ENCODE results near the gene PSD4.

The PSD4 gene

DNA sequence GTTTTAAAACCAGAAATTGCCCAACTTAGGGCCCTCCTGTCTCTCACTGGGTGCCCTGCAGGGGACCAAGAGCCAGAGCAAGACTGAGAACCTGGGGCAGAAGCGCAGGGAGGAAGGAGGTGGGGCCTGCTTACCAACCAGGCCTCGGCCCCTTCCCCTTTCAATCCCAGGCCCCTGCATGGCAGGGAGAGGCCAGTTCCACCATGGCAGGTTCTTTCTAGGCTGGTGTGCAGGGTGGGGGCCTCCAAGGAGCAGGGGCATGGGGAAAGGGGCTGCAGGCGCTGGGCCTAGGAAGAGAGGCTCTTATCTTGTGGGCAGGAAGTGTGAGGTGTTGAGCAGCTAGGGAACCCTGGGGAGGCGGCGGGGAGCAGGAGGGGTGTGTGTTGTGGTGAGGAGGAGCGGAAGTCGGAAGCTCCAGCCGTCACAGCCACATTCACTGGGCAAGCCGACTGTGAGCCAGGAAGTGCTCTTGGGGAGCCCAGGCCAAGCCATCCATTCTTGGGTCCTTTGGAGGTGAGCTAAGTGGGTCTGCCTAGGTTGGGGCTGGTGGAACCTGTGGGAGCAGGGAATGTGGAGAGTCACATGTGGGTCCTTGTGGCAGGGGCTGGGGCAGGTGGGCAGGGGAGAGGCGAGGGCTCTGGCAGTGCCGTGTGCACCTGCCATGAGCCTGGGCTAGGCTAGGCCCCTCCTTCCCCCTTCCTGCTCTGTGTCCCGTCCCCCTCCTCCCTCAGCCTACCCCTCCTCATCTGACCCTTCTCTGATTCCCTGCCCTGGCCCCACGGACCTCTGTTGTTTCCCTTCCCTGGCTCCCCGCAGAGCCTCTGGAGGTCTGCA lies at the start of gene PSD4:
TSS of gene PSD4 (plus strand) at position 430 of the 834 bp plus-strand sequence. CDS start 8,486 bp downstream, outside the sequence.
- DNase-seq, result no peak

DNA sequence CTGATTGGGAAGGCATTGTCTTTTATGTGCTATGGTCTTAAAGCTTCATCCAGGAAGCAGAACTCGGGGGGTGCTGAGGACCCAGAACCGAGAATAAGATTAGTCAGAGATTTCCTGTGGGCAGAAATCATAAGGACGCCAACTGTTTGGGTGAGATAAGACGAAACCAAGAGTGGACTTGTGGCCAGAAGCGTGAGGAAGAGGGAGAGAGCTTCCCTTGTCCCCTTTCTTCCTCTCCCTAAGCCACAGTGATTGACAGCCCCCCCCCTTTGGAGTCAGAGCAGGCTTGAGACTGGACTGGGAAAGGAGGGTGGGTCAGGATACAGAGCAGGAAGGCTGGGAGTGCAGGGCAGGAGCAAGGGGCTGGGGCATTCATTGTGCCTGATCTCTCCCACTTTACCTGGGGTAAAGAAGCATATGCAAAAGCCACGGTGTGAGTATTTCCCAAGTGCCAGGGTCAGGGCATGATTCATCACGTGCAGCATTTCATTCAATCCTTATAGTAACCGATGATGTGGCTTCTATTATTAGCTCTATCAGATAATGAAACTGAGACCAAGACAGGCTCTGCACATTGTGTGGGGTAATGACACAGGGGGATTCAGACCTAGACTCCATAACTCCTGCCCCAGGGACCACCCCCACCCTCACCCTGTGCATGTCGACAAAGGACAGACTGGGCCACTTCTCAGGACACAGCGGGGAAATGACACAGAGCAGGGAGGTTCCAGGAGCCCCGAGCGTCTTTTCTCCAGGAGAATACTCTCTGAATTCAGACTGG lies 49.4 kb upstream of the PSD4 start:
- DNase-seq, result no peak

DNA sequence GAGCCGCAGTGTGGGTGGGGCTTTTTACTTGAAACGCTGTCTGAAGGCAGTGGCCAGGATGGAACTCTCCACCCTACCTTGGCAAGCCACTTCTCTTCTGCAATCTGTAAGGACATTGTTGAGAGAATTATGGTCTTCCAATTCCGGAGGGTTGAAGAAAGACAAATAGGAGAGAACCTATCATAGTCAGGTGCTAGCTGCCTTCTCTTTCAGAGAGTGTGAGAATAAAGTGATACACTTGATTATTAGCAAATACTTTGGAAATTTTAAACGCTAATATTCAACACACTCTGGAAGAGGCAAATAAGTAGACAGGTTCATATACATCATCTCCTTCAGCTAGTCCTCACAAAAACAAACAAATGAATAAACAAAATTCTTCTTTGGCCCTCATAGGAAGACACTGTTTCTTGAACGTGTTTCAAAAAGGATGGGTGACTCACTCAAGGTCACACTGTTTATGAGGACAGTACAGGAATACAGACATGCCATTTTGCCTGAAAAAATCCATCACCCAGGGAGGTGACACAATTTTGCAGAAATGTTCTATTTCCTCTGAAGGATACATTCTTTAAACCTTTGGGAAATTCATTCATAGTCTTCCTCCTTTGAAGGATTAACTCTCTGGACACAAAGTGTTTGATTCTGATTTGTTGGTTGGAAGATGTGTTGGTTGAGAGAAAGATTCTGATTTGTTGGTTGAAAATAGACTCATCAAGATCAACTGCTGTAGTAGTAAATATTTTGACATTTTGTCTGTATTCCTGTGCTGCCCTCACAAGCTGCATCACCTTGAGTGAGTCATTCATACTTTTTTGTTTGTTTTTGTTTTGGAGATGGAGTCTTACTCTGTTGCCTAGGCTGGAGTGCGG lies 48.6 kb upstream of the PSD4 start:
- no peak for DNase-seq

DNA sequence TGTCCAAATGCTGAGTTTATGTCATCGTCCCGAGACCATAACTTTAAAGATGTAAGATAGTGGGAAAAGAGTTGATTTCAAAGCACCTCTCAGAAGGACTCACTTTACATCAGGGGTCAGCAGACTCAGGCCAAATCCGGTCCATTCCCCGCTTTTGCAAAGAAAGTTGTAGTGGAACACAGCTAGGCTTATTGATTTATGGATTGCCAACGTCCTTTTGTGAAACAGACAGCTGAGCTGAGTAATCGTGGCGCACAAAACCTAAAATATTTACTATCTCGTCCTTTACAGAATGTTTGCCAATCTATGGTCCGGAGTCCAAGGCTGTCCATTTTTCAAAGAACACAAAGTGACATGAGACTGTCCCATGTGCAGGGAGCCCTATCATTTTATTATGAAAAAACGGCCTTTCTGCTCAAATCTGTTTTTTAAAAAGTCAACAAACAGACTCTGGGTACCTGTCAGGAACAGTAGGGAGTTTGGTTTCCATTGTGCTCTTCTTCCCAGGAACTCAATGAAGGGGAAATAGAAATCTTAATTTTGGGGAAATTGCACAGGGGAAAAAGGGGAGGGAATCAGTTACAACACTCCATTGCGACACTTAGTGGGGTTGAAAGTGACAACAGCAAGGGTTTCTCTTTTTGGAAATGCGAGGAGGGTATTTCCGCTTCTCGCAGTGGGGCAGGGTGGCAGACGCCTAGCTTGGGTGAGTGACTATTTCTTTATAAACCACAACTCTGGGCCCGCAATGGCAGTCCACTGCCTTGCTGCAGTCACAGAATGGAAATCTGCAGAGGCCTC lies 46.7 kb upstream of the PSD4 start, which contains the start of gene IL1RN:
TSS of gene IL1RN (plus strand) at position 754 of the 801 bp plus-strand sequence. CDS start at position 781, 27 bp downstream.
- no peak for DNase-seq

DNA sequence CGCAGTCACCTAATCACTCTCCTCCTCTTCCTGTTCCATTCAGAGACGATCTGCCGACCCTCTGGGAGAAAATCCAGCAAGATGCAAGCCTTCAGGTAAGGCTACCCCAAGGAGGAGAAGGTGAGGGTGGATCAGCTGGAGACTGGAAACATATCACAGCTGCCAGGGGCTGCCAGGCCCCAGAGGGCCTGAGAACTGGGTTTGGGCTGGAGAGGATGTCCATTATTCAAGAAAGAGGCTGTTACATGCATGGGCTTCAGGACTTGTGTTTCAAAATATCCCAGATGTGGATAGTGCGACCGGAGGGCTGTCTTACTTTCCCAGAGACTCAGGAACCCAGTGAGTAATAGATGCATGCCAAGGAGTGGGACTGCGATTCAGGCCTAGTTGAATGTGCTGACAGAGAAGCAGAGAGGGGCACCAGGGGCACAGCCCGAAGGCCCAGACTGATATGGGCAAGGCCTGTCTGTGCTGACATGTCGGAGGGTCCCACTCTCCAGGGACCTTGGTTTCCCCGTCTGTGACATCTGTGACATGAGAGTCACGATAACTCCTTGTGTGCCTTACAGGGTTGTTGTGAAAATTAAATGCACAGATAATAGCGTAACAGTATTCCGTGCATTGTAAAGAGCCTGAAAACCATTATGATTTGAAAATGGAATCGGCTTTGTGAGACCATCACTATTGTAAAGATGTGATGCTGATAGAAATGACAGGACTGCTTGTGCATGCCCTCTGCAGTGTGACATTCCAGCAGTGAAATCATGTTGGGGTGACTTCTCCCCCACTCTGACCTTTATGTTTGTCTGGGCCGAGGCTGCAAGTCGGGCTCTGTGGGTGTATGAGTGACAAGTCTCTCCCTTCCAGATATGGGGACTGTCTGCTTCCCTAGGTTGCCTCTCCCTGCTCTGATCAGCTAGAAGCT lies 45.9 kb upstream of the PSD4 start:
- DNase-seq, result no peak

DNA sequence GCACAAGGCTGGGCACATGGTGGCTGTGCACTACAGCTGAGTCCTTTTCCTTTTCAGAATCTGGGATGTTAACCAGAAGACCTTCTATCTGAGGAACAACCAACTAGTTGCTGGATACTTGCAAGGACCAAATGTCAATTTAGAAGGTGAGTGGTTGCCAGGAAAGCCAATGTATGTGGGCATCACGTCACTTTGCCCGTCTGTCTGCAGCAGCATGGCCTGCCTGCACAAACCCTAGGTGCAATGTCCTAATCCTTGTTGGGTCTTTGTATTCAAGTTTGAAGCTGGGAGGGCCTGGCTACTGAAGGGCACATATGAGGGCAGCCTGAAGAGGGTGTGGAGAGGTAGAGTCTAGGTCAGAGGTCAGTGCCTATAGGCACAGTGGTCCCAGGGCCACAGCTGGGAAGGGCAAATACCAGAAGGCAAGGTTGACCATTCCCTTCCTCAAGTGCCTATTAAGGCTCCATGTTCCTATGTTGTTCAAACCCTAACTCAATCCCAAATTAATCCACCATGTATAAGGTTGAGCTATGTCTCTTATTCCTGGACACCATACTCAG lies 44.2 kb upstream of the PSD4 start:
- no peak for DNase-seq

DNA sequence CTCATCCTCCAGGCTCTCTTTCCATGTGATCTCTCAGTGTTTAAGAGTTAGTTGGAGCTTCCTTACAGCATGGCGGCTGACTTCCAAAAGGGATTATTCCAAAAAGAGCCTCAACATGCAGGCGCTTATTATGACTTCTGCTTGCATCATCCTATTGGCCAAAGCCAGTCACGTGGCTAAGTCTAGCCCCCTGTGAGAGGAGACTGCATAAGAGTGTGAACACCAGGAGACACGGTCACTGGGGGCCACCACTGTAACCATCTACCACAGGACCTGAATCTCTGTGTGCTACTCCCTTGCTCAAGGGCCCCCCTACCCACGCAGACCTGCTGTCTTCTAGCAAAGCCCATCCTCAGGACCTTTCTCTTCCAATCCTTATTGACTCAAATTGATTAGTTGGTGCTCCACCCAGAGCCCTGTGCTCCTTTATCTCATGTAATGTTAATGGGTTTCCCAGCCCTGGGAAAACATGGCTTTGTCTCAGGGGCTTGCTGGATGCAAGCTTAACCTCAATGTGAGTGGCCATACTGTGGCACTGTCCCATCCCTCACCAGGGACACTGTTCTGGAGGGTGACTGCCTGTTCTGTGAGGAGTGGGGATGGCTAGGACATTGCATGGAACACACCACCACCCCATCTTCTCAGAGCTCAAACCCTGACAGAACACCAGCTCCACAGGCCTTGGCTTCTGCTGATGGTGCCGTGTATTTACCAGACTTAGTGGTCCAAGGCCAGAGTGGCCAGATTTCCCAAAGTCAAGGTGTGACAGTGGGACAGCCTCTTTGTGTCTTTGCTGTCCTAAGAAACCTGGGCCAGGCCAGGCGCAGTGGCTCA lies 42.2 kb upstream of the PSD4 start:
- DNase-seq, result no peak

DNA sequence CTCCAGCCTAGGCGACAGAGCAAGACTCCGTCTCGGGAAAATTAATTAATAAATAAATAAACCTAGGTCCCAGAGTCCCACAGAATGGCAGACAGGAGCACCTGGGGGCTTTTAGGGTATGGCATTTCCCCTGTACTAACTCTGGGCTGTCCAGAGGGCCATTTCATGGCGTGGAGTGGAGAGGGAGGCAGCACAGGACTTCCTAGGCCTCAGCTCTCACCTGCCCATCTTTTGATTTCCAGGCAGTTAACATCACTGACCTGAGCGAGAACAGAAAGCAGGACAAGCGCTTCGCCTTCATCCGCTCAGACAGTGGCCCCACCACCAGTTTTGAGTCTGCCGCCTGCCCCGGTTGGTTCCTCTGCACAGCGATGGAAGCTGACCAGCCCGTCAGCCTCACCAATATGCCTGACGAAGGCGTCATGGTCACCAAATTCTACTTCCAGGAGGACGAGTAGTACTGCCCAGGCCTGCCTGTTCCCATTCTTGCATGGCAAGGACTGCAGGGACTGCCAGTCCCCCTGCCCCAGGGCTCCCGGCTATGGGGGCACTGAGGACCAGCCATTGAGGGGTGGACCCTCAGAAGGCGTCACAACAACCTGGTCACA lies 41.3 kb upstream of the PSD4 start:
- DNase-seq, result no peak

DNA sequence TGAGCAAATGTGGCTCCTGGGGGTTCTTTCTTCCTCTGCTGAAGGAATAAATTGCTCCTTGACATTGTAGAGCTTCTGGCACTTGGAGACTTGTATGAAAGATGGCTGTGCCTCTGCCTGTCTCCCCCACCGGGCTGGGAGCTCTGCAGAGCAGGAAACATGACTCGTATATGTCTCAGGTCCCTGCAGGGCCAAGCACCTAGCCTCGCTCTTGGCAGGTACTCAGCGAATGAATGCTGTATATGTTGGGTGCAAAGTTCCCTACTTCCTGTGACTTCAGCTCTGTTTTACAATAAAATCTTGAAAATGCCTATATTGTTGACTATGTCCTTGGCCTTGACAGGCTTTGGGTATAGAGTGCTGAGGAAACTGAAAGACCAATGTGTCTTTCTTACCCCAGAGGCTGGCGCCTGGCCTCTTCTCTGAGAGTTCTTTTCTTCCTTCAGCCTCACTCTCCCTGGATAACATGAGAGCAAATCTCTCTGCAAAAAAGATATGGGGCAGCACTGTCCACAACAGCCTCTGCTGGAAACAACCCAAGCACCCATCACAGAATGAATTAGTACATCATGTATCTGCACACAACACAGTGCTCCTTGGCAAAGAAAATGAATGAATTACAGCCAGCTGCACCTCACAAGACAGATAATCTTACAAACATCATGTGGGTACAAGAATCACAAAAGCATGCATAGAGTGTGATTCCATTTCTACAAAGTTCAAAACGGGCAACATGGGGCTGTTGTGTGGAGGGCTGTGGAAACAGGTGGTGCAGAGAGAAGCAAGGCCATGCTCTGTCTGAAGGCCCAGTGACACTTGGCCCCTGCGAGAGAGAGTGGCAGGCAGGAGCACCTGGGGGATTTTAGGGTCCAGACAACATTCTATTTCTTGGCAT lies 39.8 kb upstream of the PSD4 start:
- DNase-seq, result no peak

DNA sequence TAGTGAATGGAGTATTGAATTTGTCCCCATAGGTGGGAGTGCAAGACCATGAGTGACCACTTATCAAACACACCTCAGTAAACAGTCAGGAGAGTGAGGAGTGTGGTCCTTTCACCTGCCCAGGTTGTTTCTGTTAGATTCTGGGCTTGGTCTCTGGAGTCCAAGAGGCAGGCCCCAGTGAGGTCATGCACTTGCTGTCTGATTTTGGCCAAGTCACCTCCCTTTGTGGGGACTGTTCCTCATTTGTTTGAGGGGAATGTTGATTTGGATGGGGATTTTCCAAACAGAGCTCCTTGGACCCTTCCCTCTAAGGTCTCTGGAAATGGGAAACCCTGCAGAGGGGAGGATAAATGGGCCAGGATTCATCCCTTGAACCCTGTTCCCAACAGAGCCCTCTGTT lies 39.1 kb upstream of the PSD4 start:
- DNase-seq, result no peak

DNA sequence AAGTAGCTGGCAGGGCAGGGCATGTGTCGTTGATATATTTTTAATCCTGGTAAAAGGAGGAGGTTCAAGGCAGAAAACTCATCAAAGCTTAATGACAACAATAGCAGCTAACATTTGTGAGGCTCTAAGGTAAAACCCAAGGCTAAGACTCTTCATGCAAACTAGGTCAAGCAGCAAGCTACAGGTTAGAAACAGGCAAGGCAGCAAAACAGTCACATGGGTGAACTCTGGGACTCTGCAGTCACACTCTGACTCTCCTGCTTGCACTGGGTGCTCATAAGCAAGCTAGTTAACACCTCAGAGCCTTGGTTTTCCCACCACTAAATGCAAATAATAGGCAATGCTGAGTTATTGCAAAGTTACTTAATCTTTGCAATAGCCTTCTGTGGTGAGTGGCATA lies 38.5 kb upstream of the PSD4 start:
- DNase-seq, result no peak

DNA sequence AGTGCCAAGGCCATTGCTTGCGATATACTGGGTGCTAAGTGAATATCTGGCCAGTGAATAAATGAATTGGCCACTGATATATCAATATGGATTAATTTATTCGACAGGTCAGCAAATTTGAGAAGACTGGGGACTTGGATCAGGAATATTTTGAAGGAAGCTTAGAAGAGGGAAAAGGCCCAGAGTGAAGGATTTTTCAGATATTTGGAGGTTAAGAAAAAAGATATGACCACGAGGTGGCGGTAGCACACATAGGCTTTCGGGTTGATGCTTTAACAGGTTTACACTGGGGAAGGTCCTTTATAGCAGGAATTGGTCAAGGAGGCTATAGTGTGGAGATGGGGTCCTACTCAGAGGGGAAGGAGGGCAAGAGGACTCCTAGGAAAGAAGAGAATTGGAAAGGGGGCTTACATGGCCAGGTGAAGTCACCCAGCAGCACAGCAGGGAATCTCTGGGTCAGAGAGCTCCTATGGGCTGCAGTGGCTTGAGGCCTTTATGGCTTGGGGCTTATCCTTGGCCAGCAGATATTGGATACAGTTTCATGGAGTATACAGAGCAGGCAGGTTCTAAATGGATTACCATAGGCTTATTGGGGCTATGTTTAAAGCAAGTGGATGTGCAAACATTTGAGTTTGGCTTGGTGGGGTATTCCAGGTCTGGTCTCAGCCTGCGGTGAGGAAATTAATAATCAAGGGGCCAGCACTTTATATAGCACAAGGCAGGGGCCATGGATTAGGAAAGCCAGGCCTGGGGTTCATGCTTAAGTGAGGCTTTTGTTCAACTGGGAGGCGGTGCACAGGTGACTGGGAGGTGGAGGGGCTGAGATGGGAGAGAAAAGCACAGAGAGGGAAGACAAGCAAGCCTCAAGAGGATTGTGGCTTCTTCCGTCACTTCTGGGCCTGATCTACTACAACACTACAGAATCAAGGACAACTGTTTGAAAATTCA lies 36.7 kb upstream of the PSD4 start:
- DNase-seq, result no peak

DNA sequence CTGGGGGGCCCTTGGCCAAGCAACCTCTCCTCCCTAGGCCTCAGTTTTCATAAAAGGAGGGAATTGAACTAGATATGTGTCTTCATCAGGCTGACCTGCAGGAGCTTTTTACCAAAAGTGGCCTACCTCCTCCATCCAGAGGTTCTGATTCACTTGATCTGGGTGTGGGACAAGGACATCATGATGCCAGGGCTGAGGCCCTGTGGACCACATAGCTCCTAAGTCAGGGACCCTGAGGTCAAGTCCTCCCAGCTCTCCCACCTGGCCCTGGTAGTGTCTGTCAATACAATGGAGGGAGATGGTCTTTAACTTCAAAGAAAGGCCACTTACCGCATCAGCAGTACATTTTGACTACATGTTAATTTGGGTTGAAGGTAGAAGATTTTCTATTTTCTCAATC lies 35.9 kb upstream of the PSD4 start:
- DNase-seq, result no peak

DNA sequence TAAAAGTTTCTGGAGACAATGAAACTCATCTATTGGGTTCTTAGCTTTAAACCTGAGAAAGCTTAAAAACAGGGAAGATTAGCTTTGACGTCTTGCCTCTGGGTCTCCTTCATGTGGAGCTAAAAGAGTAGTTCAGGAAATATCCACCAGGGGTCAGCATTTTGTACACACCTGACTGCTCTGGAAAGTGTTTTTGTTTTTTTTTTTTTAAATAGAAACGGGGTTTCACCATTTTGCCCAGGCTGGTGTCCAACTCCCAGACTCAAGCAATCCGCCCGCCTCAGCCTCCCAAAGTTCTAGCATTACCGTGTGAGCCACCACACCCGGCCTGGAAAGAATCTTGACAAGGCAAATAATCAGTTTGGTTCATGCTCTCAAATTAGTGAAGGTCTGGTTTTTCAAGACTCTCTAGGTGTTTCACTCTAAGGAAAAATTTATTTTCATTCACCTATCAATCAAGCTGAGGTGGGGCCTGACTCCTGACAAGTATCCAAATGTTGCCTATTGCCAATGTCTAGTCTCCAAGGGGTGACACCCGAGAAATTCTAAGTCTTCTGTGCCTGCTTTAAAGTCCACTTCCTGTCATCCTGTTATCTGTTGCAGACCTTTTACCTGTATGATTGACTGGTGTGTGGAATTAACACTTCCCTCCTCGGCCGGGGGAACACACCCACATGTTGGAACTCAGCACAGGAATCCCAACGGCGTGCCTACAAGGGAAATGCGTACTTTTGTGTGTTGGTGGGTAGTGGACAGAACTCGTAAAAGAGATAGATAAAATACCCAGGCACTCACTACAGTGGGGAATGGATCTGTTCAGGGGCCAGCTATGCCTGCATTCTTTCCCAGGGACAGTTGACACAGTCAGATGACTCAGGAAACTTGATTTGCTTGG lies 35.1 kb upstream of the PSD4 start:
- no peak for DNase-seq

DNA sequence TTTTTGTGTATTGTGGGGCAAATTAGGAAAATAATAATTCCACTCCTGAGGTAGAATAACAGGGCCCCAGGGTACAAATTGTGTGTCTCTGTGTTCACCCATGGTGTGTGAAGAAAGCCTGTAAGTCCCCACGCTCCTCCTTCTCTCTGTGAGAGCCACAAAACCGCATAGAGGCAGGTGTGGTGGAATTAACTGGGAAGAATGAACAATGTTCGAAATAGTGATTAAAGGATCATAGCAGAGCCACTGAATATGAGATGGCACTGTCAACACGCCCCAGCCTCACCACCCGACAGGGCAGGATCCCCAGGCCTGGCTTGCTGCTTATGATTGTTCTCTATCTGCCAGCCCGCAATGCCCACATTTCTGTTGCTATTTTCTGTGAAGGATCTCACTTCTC lies 32.3 kb upstream of the PSD4 start:
- no peak for DNase-seq

DNA sequence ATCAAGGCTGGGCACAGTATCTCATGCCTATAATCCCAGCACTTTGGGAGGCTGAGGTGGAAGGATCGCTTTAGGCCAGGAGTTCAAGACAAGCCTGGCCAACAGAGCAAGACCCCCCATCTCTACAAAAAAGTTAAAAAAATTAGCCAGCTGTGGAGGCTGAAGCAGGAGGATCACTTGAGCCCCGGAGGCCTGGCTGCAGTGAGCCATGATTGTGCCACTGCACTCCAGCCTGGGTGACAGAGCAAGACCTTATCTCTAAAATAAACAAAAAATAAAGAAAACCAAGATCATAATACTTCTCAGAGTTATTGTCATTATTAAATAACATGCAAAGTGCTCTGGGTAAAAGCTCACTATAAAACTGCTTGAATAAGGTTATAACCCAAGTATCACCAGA lies 31.5 kb upstream of the PSD4 start:
- no peak for DNase-seq

Measured in left hindlimb (tissue), 1 donor.